NCI-H1105 (cell line): ENCODE measurements around the gene TRMT44.
"Not testable (repeated sequence)": the region's sequence is repeated elsewhere in the genome, so short reads cannot be mapped to it uniquely, and the experiment has no call there.

Experiments
- DNase-seq: peaks from one replicate; lab custom pipeline; 2025; lab: John Stamatoyannopoulos, UW

TRMT44 gene

GRCh38 chr4:8469550-8469949 is 29.0 kb downstream of the TRMT44 start:
- no peak for DNase-seq

DNA sequence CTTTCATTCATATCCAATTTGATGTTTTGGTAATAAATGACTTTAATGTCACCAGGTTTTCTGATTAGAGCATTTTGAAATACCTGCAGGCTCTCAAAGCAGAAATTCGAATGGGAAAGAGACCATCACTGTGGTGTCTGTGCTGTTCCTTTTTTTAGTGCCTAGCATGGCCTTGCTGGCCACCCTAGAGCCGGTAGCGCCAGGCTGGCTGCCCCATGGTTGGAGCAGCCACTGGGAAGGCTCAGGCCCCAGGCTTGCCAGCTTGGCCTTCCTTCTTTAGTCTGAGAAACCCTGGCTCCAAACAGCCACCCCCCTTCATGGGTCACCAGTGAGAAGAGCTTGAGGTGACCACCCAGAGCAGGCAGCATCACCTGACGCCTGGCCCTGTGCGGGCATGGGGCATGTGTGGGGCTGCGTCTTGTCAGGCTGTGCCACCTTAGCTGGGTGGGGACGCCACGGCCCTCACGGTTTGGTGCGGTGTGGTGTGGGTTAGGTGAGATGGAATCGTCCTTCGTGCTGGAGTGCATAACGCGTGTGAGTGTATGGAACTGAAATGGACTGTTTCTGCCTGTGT is 30.0 kb downstream of the TRMT44 start:
- DNase-seq = no peak

DNA sequence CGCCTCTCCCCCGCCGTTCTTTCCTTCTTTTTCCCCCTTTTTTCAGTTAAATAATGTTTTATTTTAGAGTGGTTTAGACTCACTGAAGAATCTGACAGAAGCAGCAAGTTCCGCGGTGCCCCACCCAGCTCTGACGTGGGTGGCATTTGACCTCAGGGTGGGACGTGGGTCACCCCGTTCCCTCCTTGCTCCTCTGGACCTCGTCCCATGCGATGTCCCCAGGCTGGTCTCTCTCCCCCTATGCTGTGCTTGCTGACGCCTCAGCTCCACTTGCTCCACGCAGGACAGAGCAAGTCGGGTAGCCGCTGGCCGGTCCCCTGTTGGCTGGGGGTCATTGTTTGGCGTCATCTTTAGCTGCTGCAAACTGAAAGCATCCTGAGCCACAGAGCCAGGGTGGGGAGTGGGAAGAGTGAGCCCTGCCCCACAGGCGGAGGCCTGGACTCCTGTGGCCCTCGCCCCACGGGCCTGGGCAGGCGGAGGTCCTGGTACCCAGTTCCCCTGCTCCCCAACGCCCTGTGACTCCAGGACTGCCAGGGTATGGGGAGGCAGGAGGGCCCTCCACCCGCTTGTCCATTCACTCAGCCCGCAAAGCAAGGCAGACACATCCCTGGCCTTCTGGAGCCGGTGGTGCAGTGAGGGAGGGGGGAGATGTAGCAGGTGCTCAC is 30.8 kb downstream of the TRMT44 start:
- DNase-seq = no peak

DNA sequence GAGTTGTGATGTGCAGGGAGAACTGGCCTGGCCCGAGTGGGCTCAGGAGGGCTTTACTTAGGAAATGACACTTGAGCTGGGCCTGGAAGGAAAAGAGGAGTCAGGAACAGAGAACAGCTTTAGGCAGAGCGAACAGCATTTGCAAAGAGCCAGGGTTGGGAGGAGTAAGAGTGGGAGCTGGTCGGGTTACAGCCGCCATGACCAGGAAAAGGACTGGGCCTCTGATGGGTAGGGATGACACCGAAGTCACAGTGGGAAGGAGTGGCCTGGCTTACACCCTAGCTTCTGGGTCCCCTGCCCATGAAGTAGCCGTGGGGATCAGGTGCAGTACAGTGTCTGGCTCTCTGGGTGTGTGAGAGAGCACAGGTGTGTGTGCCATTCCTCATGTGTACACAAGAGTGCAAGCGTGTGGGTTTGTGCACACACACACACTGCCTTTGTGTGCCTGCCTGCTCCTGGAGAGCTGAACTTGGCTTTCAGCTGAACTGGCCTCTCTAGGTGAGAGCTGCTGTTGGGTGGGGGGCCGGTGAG is 31.6 kb downstream of the TRMT44 start:
- DNase-seq = no peak

DNA sequence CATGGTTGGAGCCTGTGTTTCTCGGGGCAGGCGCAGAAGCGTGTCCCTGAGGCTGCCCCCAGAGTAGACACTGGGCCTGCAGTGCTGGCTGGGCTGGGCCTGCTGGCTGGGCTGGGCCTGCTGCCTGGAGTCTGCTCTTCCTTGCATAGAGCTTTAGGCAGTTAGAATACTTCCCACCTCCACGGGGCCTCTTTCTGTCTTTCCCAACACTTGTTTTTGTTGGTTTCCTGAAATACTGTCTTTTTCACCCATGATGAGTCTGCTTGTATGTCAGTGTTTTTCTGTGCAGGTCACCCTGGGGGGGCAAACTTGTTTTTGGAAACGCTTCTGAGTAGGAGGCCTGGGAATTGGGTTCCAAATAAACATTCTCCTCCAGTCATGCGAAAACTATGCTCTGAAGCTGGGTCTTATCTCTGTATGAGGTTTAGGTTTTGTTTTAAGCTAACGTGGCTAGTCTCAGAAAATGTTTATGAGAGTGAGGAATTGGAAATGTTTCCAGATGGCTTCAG is 32.2 kb downstream of the TRMT44 start:
- no peak for DNase-seq

DNA sequence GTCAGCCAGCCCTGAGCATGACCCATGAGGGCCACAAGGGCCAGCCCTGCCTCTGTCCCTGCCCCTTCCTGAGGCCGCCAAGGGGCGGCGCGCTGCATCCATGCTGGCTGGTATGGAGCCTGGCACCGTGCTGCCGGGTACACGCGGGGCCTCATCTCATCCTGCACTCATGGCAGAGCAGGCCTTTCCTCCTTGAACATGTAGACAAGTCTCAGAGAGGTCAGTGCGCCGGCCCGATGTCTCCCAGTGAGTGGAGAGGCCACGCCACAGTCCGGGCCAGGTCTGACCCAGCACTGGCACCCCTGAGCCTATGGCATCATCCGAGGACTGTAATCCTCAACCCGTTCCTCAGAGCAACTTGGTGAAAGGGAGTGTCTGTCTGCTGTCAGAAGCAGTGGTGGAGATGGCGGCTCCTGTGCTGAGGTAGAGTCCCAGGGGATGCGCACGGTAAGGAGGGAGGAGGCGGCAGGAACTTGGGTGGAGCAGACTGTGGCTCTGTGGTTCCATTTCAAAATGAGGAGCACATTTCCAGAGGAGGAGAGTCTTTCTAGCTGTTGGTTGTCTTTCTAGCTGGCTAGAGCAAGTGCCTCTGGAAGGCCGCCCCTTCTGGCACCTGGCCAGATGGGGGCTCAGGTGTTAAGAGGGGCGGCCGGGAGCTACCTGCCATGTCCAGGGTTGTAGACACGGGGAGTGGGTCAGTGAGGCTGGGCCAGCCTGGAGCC is 32.8 kb downstream of the TRMT44 start:
- DNase-seq = no peak

- no peak for DNase-seq
Measured at GRCh38 chr4:8473920-8474590, 33.5 kb downstream of the TRMT44 start.

GRCh38 chr4:8474856-8475255 is 34.3 kb downstream of the TRMT44 start:
- no peak for DNase-seq

DNA sequence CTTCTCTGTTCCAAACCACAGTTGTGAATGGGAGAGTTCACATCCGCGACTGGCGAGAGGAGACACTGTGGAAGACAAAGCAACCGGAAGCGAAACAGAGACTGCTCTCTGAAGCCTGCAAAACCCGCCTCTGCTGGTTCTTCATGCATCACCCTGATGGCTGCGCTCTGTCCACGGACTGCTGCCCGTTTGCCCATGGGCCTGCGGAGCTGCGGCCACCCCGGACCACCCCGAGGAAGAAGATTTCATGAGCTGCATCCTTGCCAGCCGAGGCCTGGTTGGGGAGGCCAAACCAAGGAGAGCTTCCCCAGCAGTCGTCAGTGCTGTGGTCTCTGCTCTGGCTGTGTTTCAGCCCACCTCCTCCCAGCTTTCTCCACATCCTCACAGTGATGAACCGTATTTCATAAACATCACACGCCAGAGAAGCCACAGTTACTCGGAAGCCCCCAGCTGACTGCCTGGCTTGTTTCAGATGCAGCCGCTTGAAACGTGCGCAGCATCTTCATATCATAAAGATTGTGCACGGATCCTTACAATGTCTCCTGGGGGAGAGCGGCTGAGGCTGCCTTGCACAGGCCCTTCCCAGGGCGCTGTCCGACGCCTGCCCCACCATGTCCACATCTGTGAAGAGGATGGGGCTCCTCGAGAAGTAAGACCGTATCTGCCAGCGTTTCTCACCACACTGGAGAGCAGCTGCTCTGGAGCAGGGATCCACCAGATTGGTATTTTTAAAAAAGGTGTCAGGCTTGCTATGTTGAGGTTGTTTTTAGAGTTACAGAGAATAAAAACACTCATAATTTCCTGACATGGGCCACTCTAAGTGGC is 35.4 kb downstream of the TRMT44 start:
- DNase-seq = no peak

GRCh38 chr4:8477095-8477635 is 36.6 kb downstream of the TRMT44 start:
- DNase-seq = no peak

- DNase-seq = no peak
Measured at GRCh38 chr4:8477676-8478075, 37.1 kb downstream of the TRMT44 start.

DNA sequence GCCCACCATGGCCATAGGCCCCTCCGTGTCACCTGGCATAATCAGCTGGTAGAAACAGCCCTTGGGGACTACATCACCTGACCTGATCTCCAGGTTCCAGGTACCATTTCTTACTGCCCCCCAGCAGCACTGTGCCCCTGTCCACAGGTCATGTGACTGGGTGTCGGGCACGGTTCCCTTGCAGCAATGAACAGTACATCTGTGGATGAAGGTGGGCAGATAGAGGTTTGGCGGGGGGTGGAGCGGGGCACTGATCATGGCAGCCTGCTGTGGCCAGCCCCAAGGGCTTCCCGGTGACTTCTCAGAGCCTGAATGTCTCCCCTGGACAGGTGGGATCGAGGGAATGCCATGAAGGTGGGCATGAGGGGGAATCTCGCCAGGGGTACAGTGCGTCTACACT is 37.8 kb downstream of the TRMT44 start:
- DNase-seq = no peak

DNA sequence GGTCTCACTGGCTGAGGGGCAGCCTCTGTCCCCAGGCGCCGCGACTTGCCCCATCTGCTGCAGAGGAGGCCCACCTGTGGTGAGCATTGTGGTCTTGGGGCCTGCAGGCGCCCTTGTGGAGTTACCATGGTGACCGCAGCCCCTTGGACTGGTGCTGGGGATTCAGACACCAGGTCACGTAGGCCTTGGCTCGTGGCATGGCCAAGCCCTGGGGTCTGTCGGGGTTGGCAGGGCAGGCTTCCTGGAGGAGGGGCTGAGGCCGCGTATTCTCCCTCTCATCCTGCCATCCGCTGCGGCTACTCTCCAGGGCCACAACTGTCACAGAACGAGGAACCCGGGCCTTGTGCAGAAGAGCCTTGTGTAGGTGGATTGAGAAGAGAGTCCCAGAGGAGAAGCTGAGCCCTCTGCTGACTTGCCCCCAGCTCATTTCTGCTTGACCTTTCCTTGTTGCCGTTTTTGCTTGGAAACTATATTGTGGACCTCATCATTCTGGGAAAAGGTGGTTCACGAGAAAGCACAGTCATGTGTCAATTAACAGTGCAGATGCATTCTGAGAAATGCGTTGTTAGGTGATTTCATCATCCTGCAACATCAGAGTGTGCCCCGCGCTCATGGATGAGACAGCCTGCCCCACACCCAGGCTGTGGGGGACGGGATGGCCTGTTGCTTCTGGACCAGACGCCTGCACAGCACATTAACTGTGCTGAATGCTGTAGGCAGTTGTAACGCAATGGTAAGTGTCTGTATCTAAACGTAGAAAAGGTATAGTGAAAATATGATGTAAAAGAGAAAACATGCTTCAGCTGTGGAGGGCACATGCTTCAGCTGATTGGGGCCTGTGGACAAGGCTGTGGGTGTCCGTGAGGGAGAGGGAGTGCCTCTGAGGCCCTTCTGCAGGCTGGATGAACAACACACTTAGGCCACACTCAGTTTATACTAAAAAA is 38.5 kb downstream of the TRMT44 start:
- DNase-seq = no peak

- DNase-seq = no peak
Measured at GRCh38 chr4:8480221-8480620, 39.6 kb downstream of the TRMT44 start.

GRCh38 chr4:8486643-8487042 is 46.1 kb downstream of the TRMT44 start:
- not testable (repeated sequence) for DNase-seq

GRCh38 chr4:8488791-8489369 is 48.3 kb downstream of the TRMT44 start:
- DNase-seq = no peak

- not testable (repeated sequence) for DNase-seq
Measured at GRCh38 chr4:8491478-8491877, 50.9 kb downstream of the TRMT44 start.

DNA sequence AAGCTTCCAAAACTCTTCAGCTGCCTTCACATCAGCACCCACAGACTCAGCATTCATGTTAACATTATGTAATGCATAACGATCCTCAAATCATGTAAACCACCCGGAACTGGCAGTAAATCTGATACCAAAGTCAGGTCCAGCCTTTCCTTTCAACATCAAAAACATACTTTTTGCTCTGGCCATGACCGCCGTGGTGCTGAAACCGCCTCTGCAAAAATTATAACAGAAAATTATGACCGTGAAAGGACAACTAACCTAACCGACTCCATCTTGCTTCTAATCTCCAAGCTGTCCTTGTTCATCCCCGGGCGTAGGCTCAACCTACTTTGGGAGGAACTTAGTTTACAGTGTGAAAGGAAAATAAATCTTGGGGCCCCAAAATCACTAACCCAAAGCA is 51.6 kb downstream of the TRMT44 start:
- no peak for DNase-seq

DNA sequence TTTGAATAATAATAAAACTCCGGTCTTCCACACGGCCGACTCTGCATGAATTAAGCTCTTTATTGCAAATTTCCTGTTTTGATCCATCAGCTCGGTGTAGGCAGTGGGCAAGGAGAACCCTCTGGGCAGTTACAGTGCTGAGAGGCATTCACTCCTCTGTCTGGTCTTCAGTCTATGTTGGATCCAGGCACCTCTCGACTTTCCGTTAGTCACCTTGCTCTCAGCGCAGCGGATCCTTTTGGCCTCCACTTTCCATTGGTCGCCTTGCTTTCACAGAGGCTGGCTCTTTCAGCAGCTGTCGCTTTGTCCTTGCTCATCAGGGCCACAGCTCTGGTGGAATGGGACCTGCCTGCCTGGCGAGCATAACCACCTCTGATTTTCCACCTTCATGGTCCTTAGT is 52.9 kb downstream of the TRMT44 start:
- no peak for DNase-seq

DNA sequence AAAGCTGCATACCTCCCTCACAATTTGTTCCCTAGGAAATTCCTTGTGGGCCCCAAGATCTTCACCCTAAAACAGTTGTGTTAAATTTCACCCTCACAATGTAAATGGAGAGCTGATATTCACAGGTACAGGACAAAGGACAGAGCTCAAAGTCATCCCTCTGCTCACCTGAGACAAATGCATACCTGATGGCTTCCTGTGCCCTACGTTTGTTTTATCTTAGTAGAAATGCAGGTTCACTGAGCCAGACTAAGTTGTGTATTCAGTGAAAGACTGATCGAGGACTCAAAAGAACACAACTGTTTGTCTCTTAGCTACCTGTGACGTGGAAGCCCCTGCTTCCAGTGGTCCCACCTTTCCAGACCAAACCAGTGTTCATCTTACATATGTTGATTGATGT is 53.6 kb downstream of the TRMT44 start:
- DNase-seq = no peak
